H1 (cell line): ENCODE results near the gene ZNF140. TPM values are rescaled to one million over a fixed set of nuclear protein-coding genes. Genes with fewer than 3 reads are reported as not detected.

Source experiments
- CTCF ChIA-PET: fragments of 300-600 bp; sonication (Branson Sonifier 250); formaldehyde crosslinking; loops from one replicate; lab custom pipeline; 2021; ENCODE audit not compliant: partially characterized antibody; lab: Charles Lee
- POLR2A ChIA-PET: fragments of 300-600 bp; sonication (Branson Sonifier 250); formaldehyde crosslinking; loops from one replicate; lab custom pipeline; 2021; ENCODE audit warnings: inconsistent platforms; ENCODE audit not compliant: partially characterized antibody; lab: Charles Lee
- DNase-seq, 2 experiments: peaks; one replicate each; pipeline versions ENCODE4 v3.0.0 to v3.0.0-alpha.2; 2010 to 2022; ENCODE audit warnings: low spot score in 2 of 2, low read depth in 1 of 2, mixed read lengths in 1 of 2
- FAIRE-seq: peaks from 2 replicates; lab custom pipeline; 2011; peaks lifted over from hg19 to GRCh38; lab: Jason Lieb, UNC
- H2AFZ ChIP-seq: 2 replicates; pipeline ENCODE4 v1.8.1; 2012; ENCODE audit warnings: low read length, inconsistent platforms
- H2AK5ac ChIP-seq: 2 replicates; pipeline ENCODE4 v1.6.1; 2013; ENCODE audit warnings: low read depth, low read length
- H2BK120ac ChIP-seq: replicated peaks from 2 replicates; pipeline ENCODE3; 2013; ENCODE audit warnings: low read depth, low read length, inconsistent platforms
- H2BK12ac ChIP-seq: 2 replicates; pipeline ENCODE4 v1.6.1; 2013; ENCODE audit warnings: low read depth, low read length
- H2BK15ac ChIP-seq: 2 replicates; pipeline ENCODE4 v1.6.1; 2013; ENCODE audit warnings: low read length
- H2BK20ac ChIP-seq: 2 replicates; pipeline ENCODE4 v1.6.1; 2013; ENCODE audit warnings: low read length
- H2BK5ac ChIP-seq: 2 replicates; pipeline ENCODE4 v1.6.1; 2013; ENCODE audit warnings: low read depth, low read length
- H3K14ac ChIP-seq: 2 replicates; pipeline ENCODE4 v1.6.1; 2013; ENCODE audit warnings: inconsistent platforms; ENCODE audit not compliant: insufficient read length
- H3K18ac ChIP-seq: 2 replicates; pipeline ENCODE4 v1.6.1; 2013; ENCODE audit warnings: low read length; ENCODE audit errors: extremely low read depth
- H3K23ac ChIP-seq: 2 replicates; pipeline ENCODE4 v1.6.1; 2013; ENCODE audit warnings: inconsistent platforms; ENCODE audit not compliant: insufficient read length
- H3K23me2 ChIP-seq: 2 replicates; pipeline ENCODE4 v1.6.1; 2013; ENCODE audit warnings: low read depth, low read length
- H3K27ac ChIP-seq: 2 replicates; pipeline ENCODE4 v1.6.1; 2011; ENCODE audit warnings: low read depth, low read length, inconsistent platforms
- H3K27me3 ChIP-seq, 4 experiments: replicated peaks in 1 of 4; 1 replicate in 1 of 4; 2 replicates in 3 of 4; pipeline versions ENCODE4 v1.6.1 to v1.8.1; 2011 to 2013; ENCODE audit warnings: low read length in 3 of 4, mild to moderate bottlenecking in 3 of 4, inconsistent platforms in 2 of 4, mixed read lengths in 2 of 4, moderate library complexity in 1 of 4; ENCODE audit not compliant: control insufficient read depth in 3 of 4, insufficient read depth in 3 of 4; ENCODE audit errors: extremely low read depth in 1 of 4
- H3K36me3 ChIP-seq, 4 experiments: 2 replicates each; pipeline versions ENCODE4 v1.6.1 to v1.8.1; 2011 to 2013; ENCODE audit warnings: mild to moderate bottlenecking in 4 of 4, low read length in 3 of 4, moderate library complexity in 2 of 4, control low read depth in 1 of 4, inconsistent platforms in 1 of 4; ENCODE audit not compliant: insufficient read depth in 4 of 4, control insufficient read depth in 2 of 4
- H3K4ac ChIP-seq: replicated peaks from 2 replicates; pipeline ENCODE3; 2013; ENCODE audit warnings: low read length, low read depth, mixed read lengths, inconsistent platforms; ENCODE audit not compliant: insufficient read length
- H3K4me1 ChIP-seq, 4 experiments: replicated peaks in 1 of 4; 1 replicate in 1 of 4; 2 replicates in 3 of 4; pipeline versions ENCODE4 v1.6.1 to v1.8.1; 2011 to 2013; ENCODE audit warnings: low read length in 3 of 4, inconsistent platforms in 2 of 4, mixed read lengths in 1 of 4; ENCODE audit not compliant: insufficient read depth in 4 of 4, control insufficient read depth in 3 of 4
- H3K4me2 ChIP-seq, 2 experiments: 2 replicates each; pipeline versions ENCODE4 v1.6.1 to v1.8.1; 2011 to 2013; ENCODE audit warnings: low read depth in 2 of 2, low read length in 2 of 2, control low read depth in 1 of 2, inconsistent platforms in 1 of 2, mild to moderate bottlenecking in 1 of 2; ENCODE audit not compliant: insufficient read depth in 1 of 2
- H3K4me3 ChIP-seq, 4 experiments: fragments of 200-600, 300-600 bp in 1 of 4; sonication (generic), shearing (Covaris generic), sonication (Bioruptor Twin) in 1 of 4; 2 replicates each; pipeline versions ENCODE4 v1.5.1 to v1.8.1; 2011 to 2016; ENCODE audit warnings: low read length in 4 of 4, low read depth in 3 of 4, control low read depth in 2 of 4, inconsistent platforms in 2 of 4, mild to moderate bottlenecking in 2 of 4, mixed read lengths in 1 of 4, moderate library complexity in 1 of 4; ENCODE audit not compliant: insufficient read depth in 2 of 4; ENCODE audit errors: extremely low read depth in 1 of 4
- H3K56ac ChIP-seq: replicated peaks from 2 replicates; pipeline ENCODE3; 2013; ENCODE audit warnings: low read depth, mild to moderate bottlenecking, mixed read lengths, low read length, inconsistent platforms; ENCODE audit not compliant: insufficient read length
- H3K79me1 ChIP-seq: 2 replicates; pipeline ENCODE4 v1.6.1; 2013; ENCODE audit warnings: low read depth, low read length, control low read depth
- H3K79me2 ChIP-seq, 2 experiments: 2 replicates each; pipeline versions ENCODE4 v1.6.1 to v1.8.1; 2012 to 2013; ENCODE audit warnings: low read length in 2 of 2, mild to moderate bottlenecking in 2 of 2, inconsistent platforms in 1 of 2; ENCODE audit not compliant: insufficient read depth in 2 of 2, control insufficient read depth in 1 of 2
- H3K9ac ChIP-seq, 4 experiments: replicated peaks in 1 of 4; 1 replicate in 1 of 4; 2 replicates in 3 of 4; pipeline versions ENCODE4 v1.6.1 to v1.8.1; 2011 to 2013; ENCODE audit warnings: low read depth in 3 of 4, low read length in 3 of 4, control low read depth in 2 of 4, mild to moderate bottlenecking in 2 of 4, moderate library complexity in 2 of 4, inconsistent platforms in 1 of 4; ENCODE audit errors: extremely low read depth in 1 of 4
- H3K9me3 ChIP-seq, 2 experiments: 2 replicates each; pipeline versions ENCODE4 v1.6.1 to v1.8.1; 2012 to 2013; ENCODE audit warnings: mild to moderate bottlenecking in 2 of 2, moderate library complexity in 2 of 2, control low read depth in 1 of 2, inconsistent platforms in 1 of 2, low read depth in 1 of 2, low read length in 1 of 2, mixed read lengths in 1 of 2; ENCODE audit not compliant: insufficient read depth in 2 of 2
- H4K20me1 ChIP-seq, 2 experiments: replicated peaks in 1 of 2; 2 replicates each; pipeline versions ENCODE3 to v1.8.1; 2011 to 2013; ENCODE audit warnings: inconsistent platforms in 2 of 2, low read length in 2 of 2, mild to moderate bottlenecking in 1 of 2; ENCODE audit not compliant: insufficient read depth in 2 of 2, control insufficient read depth in 1 of 2
- H4K5ac ChIP-seq: 2 replicates; pipeline ENCODE4 v1.6.1; 2013; ENCODE audit warnings: low read length, low read depth, mixed read lengths, inconsistent platforms; ENCODE audit not compliant: insufficient read length
- H4K8ac ChIP-seq: 2 replicates; pipeline ENCODE4 v1.8.0; 2013; ENCODE audit warnings: mild to moderate bottlenecking, moderate library complexity, low read length, inconsistent platforms; ENCODE audit not compliant: insufficient read depth; ENCODE audit errors: extremely low read depth
- H4K91ac ChIP-seq: replicated peaks from 2 replicates; pipeline ENCODE3; 2013; ENCODE audit warnings: low read length, mixed read lengths, inconsistent platforms; ENCODE audit not compliant: insufficient read length
- MAFK ChIP-seq: IDR thresholded peaks from 2 replicates; pipeline ENCODE4 v1.6.1; 2012; ENCODE audit warnings: low read depth, mild to moderate bottlenecking, improper control_type of control experiment, low read length
- SIN3A ChIP-seq, 2 experiments: IDR thresholded peaks in 1 of 2; conservative IDR thresholded peaks in 1 of 2; 2 replicates each; pipeline ENCODE4 v1.6.1; 2011 to 2012; ENCODE audit warnings: low read length in 2 of 2, improper control_type of control experiment in 1 of 2, low read depth in 1 of 2, mild to moderate bottlenecking in 1 of 2
- SIRT6 ChIP-seq: IDR thresholded peaks from one replicate; pipeline ENCODE4 v1.7.1; 2012; ENCODE audit warnings: low read length, inconsistent platforms
- ZNF274 ChIP-seq: IDR thresholded peaks from 2 replicates; pipeline ENCODE4 v1.7.0; 2012; ENCODE audit warnings: low read length, borderline replicate concordance; ENCODE audit errors: extremely low read depth
- WGBS, 2 experiments: shearing (Covaris generic) in 1 of 2; methylation state at CpG; one replicate each; pipeline versions ENCODE4 v1.1.6 to v1.1.7; 2013 to 2015; ENCODE audit warnings: low lambda C conversion rate in 2 of 2, mixed read lengths in 2 of 2, inconsistent platforms in 1 of 2, low coverage in 1 of 2, missing lambda C conversion rate in 1 of 2; ENCODE audit not compliant: insufficient replicate concordance in 2 of 2, insufficient coverage in 1 of 2, insufficient read length in 1 of 2; ENCODE audit errors: extremely low coverage in 1 of 2, missing lambda C conversion rate in 1 of 2; 5-methylcytosine and 5-hydroxymethylcytosine counted together
- polyA plus RNA-seq, 7 experiments: library from polyadenylated mRNA; depleted of rRNA in 3 of 7; stranded (reverse) in 5 of 7; unstranded in 2 of 7; fragments of >200 nt in 5 of 7; fragments of 200-250 nt in 2 of 7; gene quantifications; 1 replicate in 5 of 7; 2 replicates in 1 of 7; 4 replicates in 1 of 7; pipeline versions ENCODE4 v1.2.1 to v1.2.3, GENCODE V29; 2011 to 2013; ENCODE audit warnings: missing spikeins in 2 of 7, mixed read lengths in 2 of 7
- total RNA-seq: library from RNA; stranded (reverse); fragmentation: NEBNext Ultra II Directional; extraction: Animal tissue kit (Norgen Biotek cat#: 25700); gene quantifications from 2 replicates; pipeline ENCODE4 v1.2.1, GENCODE V29; 2021
- TF ChIP-seq, protein P1 (sequence below): IDR thresholded peaks from 2 replicates; pipeline ENCODE4 v1.6.1; 2011; ENCODE audit warnings: low read depth, mild to moderate bottlenecking, low read length; ENCODE audit not compliant: insufficient read depth

Gene ZNF140
- total and polyA plus RNA-seq, 2 of the 8 experiments (the other 6 are each of a cell fraction or from before 2014, with no cell fraction given) = 7.5 to 14.3 TPM

- Histone ChIP-seq H2BK12ac (no peak overlapping the region), H2BK120ac (no peak overlapping the region), H3K9me3 (peaks cover 80 to 96% of the 10 kb centered on the region in 2 experiments), H3K14ac (no peak overlapping the region), H2AK5ac (no peak overlapping the region), H2BK20ac (no peak overlapping the region), H3K4me2 (no peak overlapping the region), H4K8ac (no peak overlapping the region), H2BK5ac (no peak overlapping the region), H3K79me2 (no peaks in the 10 kb centered on the region), H3K4me3 (peak overlapping the region in 1 of 4 experiments; percentile 23; a peak in 1 of 8 replicates), H4K91ac (no peak overlapping the region), H4K5ac (no peak overlapping the region), H4K20me1 (no peaks in the 10 kb centered on the region), H3K23me2 (no peaks in the 10 kb centered on the region), H3K4me1 (no peaks in the 10 kb centered on the region), H3K79me1 (no peaks in the 10 kb centered on the region), H3K27ac (no peak overlapping the region), H2AFZ (no peak overlapping the region), H3K56ac (no peak overlapping the region), H3K18ac (no peak overlapping the region), H2BK15ac (no peak overlapping the region), H3K9ac (no peak overlapping the region), H3K36me3 (peaks cover 5 to 84% (median 40%) of the 10 kb centered on the region in 4 experiments; a peak in 7 of 8 replicates), H3K23ac (no peak overlapping the region), H3K4ac (no peak overlapping the region), H3K27me3 (no peaks in the 10 kb centered on the region)
- 94% methylated on average over 5 of the region's 5 CpGs; no CpG with 5 or more reads in 1 of the 2 experiments for WGBS, 2 experiments
- TF ChIP-seq, protein P1, sequence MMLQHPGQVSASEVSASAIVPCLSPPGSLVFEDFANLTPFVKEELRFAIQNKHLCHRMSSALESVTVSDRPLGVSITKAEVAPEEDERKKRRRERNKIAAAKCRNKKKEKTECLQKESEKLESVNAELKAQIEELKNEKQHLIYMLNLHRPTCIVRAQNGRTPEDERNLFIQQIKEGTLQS = no peak
- no peak for TF ChIP-seq SIRT6
- TF ChIP-seq MAFK = no peak
- peak; percentile 95 for TF ChIP-seq ZNF274
- no peak for TF ChIP-seq SIN3A (conservative IDR thresholded peaks at IDR 0.05 in 1 of 2, IDR thresholded peaks at IDR 0.05 in 1 of 2; ENCODE audit: low read depth in 1 of 2, low read length in 2 of 2)
- POLR2A ChIA-PET = interaction anchor here (1.0 to 1.2 kb wide), 3 partner anchors 9 to 120 kb away, joined by 3 to 4 read pairs (median 3); partner anchors contain the start of gene ZNF26
- CTCF ChIA-PET = interaction anchor here (1.2 kb wide), 1 partner anchor 75 kb away, joined by 3 read pairs; the partner anchor contains the start of gene ZNF268
- FAIRE-seq = no peak
- DNase-seq = no peak
These were observed 25.5 kb downstream of the ZNF140 start for GRCh38 chr12:133106253-133106652.
